AG04450 (cell line): Measurements from ENCODE around the gene PDE4A. TPM values are rescaled to one million over a fixed set of nuclear protein-coding genes. Genes with fewer than 3 reads are reported as not detected.

Experiments
- CTCF ChIA-PET: fragments of 300-600, 350-600 bp; formaldehyde crosslinking; extraction: SDS; loops from one replicate; lab custom pipeline; 2022; ENCODE audit warnings: antibody characterized with exemption, inconsistent platforms; lab: Charles Lee
- POLR2A ChIA-PET: fragments of 350-600 bp; formaldehyde crosslinking; extraction: SDS; loops from one replicate; lab custom pipeline; 2021; ENCODE audit warnings: antibody characterized with exemption, inconsistent platforms; lab: Yijun Ruan, JAX
- DNase-seq: peaks from one replicate; pipeline ENCODE4 v3.0.0-alpha.2; 2011; ENCODE audit warnings: low read depth, low spot score
- H3K27ac ChIP-seq: one replicate; pipeline ENCODE4 v1.5.1; 2012; ENCODE audit warnings: low read depth, low read length, control low read depth
- H3K27me3 ChIP-seq: one replicate; pipeline ENCODE4 v1.6.0; 2012; ENCODE audit warnings: low read length; ENCODE audit not compliant: control insufficient read depth, insufficient read depth
- H3K4me3 ChIP-seq: 2 replicates; pipeline ENCODE4 v1.5.1; 2011; ENCODE audit warnings: mild to moderate bottlenecking, low read depth, low read length, control low read depth
- H3K9me3 ChIP-seq: 2 replicates; pipeline ENCODE4 v1.5.1; 2012; ENCODE audit warnings: low read length; ENCODE audit not compliant: control insufficient read depth, insufficient read depth
- polyA plus RNA-seq: library from polyadenylated mRNA; depleted of rRNA; stranded (reverse); fragments of >200 nt; gene quantifications from 2 replicates; pipeline ENCODE4 v1.2.3, GENCODE V29; 2011
- TF ChIP-seq, protein P1 (sequence below): IDR thresholded peaks from 2 replicates; pipeline ENCODE4 v1.5.1; 2011; ENCODE audit warnings: low read depth, low read length, control low read depth, inconsistent platforms

The PDE4A gene
- polyA plus RNA-seq, 1 experiment, result 2.9 TPM

DNA sequence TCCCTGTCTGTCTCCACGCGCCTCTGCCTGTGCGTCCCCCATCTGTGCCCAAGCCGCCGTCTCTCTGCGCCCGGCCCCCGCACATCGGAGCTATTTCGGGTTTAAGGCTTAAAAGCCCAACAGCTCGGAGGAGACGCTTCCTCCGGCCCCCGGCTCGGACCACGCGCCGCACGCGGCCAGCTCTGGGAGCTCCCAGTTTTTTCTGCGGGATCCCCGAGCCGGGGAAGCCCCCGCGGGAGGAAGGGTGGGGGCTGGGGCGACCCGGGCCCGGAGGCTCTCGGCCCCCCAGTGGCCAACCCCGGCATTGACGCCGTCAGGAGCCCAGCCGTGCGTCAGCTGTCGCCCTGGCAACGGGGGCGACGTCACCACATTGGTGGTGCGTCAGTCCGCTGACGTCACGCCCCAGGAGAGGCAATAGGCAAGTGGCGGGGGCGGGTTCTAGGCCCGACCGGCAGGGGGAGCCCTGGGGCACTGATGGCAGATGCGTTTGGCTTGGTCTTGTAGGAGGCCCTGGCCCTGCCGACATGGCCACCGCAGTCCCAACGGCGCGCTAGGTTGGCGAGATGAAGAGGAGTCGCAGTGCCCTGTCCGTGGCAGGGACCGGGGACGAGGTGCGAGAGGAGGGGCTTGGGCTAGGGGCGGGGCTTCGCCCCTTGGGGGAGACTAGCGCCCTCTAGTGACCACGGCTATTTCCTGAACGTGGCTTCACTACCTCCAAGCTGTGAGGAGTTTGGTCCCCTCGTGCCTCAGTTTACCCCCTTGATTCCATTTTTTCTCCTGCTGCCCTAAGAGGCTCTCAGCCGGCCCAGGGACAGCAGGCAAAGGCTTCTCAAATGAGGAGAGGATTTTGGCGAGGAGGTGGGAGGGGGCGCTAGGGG, 3.7 kb upstream of the PDE4A start:
- Histone ChIP-seq H3K9me3 (peaks cover 13% of the 10 kb centered on the region), H3K27me3 (peaks cover 8% of the 10 kb centered on the region), H3K27ac (peak overlapping the region; percentile 31), H3K4me3 (peak overlapping the region; percentile 67)
- CTCF ChIA-PET, result interaction anchor here (0.6 to 6.5 kb wide), 22 partner anchors 10 to 1180 kb away, joined by 3 to 87 read pairs (median 4); partner anchors contain the start of gene CDC37
- POLR2A ChIA-PET, result no interaction called here
- peak; percentile 72 for DNase-seq
- TF ChIP-seq, protein P1, sequence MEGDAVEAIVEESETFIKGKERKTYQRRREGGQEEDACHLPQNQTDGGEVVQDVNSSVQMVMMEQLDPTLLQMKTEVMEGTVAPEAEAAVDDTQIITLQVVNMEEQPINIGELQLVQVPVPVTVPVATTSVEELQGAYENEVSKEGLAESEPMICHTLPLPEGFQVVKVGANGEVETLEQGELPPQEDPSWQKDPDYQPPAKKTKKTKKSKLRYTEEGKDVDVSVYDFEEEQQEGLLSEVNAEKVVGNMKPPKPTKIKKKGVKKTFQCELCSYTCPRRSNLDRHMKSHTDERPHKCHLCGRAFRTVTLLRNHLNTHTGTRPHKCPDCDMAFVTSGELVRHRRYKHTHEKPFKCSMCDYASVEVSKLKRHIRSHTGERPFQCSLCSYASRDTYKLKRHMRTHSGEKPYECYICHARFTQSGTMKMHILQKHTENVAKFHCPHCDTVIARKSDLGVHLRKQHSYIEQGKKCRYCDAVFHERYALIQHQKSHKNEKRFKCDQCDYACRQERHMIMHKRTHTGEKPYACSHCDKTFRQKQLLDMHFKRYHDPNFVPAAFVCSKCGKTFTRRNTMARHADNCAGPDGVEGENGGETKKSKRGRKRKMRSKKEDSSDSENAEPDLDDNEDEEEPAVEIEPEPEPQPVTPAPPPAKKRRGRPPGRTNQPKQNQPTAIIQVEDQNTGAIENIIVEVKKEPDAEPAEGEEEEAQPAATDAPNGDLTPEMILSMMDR, result peak; percentile 74

DNA sequence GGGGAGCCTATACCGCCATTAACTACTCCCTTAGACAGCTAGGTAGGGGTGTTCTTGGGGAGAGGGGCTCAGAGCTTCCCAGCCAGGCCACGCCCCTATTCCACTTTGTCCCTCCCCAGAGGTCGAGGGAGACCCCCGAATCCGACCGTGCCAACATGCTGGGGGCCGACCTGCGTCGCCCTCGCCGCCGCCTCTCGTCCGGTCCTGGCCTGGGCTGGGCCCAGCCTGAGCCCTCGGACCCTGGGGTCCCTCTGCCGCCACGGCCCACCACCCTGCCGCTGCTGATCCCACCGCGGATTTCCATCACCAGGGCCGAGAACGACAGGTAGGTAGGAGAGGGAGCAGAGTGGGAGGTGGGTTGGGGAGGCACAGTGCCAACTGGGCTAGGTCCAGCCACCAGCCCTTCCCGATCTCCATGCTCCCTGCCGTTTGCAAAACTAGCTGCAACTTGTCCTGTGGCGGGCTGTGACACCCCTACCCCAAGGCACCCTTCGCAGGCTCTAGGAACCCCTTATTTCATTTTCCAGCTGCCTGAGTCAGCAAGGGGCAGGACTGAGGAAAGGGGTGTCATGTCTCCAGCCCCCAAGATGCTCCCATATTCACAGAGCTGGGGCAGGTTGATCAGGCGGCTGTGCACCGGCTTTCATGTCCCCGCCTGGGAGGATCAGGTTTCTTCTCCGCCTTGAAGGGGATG, 2.6 kb upstream of the PDE4A start:
- TF ChIP-seq, protein P1, result no peak
- Histone ChIP-seq H3K4me3 (no peak overlapping the region), H3K27me3 (peaks cover 14% of the 10 kb centered on the region), H3K27ac (peak overlapping the region; percentile 21), H3K9me3 (peaks cover 13% of the 10 kb centered on the region)
- ChIA-PET POLR2A (interaction anchor here (0.5 to 1.4 kb wide), 4 partner anchors 14 to 158 kb away, joined by 4 to 7 read pairs (median 6); partner anchors contain the start of gene CDC37), CTCF (interaction anchor here (0.9 to 6.5 kb wide), 6 partner anchors 9 to 132 kb away, joined by 3 to 87 read pairs (median 4); partner anchors contain the start of gene CDC37)
- no peak for DNase-seq

DNA sequence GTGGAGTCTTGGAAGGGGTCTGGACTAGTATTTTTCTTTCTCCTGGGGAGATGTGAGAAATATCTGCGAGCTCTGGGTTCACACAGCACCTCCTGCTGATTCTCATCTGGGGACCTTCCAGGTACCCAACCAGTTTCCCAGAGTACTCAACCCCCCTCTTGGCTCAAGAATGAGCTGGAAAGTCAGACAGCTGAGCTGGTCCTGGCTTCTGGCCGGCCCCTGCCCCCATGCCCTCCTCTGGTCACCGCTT, 2.2 kb upstream of the PDE4A start:
- ChIA-PET CTCF (interaction anchor here (0.7 to 6.5 kb wide), 5 partner anchors 10 to 132 kb away, joined by 3 to 87 read pairs (median 3); partner anchors contain the start of gene CDC37), POLR2A (interaction anchor here (0.5 to 1.4 kb wide), 4 partner anchors 13 to 158 kb away, joined by 4 to 7 read pairs (median 6); partner anchors contain the start of gene CDC37)
- no peak for DNase-seq
- Histone ChIP-seq H3K27ac (peak overlapping the region; percentile 21), H3K9me3 (peaks cover 13% of the 10 kb centered on the region), H3K27me3 (peaks cover 14% of the 10 kb centered on the region), H3K4me3 (no peak overlapping the region)
- TF ChIP-seq, protein P1, result no peak

DNA sequence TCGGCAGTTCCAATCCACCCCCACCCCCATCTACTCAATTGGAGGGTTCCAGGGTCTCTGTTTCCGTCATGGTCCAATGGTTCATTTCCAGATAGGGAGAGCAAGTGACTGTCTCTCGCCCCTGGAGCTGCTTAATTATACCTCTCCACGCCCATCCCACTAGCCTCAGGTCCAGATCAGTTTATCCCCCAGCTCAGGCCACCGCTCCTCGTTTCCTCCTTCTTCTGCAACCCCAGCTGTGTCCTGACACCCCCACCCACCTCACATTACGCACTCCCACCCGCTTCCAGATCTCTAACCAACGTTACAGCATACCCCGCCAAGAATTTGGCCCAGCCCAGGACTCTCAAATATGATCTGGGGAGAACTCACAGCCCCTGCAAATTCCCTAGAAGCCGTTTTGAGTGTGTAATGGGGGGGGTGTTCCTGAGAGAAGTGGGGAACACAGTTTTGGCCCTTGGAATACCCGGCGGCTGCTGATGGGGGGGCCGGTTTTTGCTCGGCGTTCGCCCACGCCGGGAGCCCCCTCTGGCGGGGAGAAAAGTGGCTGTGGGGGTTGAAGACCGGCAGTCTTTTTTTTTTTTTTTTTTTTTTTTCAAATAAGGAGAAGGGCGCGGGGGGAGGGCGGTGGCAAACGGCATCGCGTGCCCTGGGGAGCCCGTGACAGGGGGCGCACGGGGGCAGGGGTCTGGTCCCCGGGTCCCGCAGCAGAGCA, 1.7 kb upstream of the PDE4A start:
- TF ChIP-seq, protein P1, result 0 out of 2 replicates have a peak, but pooled peaks have one; percentile 27
- Histone ChIP-seq H3K4me3 (peak overlapping the region; percentile 58), H3K9me3 (peaks cover 13% of the 10 kb centered on the region), H3K27ac (no peak overlapping the region), H3K27me3 (peaks cover 14% of the 10 kb centered on the region)
- ChIA-PET CTCF (interaction anchor here (0.7 to 6.5 kb wide), 6 partner anchors 9 to 271 kb away, joined by 3 to 87 read pairs (median 4); partner anchors contain the start of gene CDC37), POLR2A (interaction anchor here (0.5 to 1.4 kb wide), 4 partner anchors 13 to 193 kb away, joined by 3 to 7 read pairs (median 4); partner anchors contain the start of gene CDC37)
- no peak for DNase-seq
